ENCODE results near the gene FHIT.

GRCh38 chr3:60884005-60884404 lies 367.2 kb downstream of the FHIT start:
- TF ChIP-seq POLR2A (IDR thresholded peaks at IDR 0.05; ENCODE audit: low read depth, low read length) (no peak), TAF1 (IDR thresholded peaks at IDR 0.05; ENCODE audit: borderline replicate concordance, low read depth, low read length) (no peak)

Data from GM12892 (cell line).